ENCODE results near the gene C3AR1.

DNA sequence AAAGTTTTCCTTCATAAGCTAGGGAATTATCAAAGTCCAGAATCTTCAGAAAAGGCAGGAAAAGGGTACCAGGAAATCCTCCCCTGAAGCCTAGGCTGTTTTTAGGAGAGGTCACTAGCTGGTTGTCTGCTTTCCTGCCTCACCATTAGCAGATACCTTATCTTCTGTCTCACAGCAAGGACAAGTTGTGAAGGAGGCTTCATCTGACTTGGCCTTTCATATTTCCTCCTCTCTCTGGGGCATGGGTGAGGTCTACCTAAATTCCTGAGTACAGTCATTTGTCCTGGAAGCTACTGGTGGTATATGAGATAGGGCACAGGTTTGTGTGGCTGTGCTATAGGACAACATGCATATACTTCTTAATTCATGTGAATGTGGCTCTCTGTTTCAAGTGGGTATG, 31.4 kb downstream of the C3AR1 start:
- TF ChIP-seq EZH2 (IDR thresholded peaks at IDR 0.05; ENCODE audit: low read length), result no peak
- TF ChIP-seq, protein P1, sequence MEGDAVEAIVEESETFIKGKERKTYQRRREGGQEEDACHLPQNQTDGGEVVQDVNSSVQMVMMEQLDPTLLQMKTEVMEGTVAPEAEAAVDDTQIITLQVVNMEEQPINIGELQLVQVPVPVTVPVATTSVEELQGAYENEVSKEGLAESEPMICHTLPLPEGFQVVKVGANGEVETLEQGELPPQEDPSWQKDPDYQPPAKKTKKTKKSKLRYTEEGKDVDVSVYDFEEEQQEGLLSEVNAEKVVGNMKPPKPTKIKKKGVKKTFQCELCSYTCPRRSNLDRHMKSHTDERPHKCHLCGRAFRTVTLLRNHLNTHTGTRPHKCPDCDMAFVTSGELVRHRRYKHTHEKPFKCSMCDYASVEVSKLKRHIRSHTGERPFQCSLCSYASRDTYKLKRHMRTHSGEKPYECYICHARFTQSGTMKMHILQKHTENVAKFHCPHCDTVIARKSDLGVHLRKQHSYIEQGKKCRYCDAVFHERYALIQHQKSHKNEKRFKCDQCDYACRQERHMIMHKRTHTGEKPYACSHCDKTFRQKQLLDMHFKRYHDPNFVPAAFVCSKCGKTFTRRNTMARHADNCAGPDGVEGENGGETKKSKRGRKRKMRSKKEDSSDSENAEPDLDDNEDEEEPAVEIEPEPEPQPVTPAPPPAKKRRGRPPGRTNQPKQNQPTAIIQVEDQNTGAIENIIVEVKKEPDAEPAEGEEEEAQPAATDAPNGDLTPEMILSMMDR (optimal IDR thresholded peaks at IDR 0.05 in 1 of 3, IDR thresholded peaks at IDR 0.05 in 1 of 3, conservative IDR thresholded peaks at IDR 0.05 in 1 of 3; ENCODE audit: extremely low read depth in 1 of 3, insufficient read depth in 2 of 3, low read length in 3 of 3), result no peak

Measured in keratinocyte (primary cell).